Measurements from ENCODE around the gene XYLB. TPM values are rescaled to one million over a fixed set of nuclear protein-coding genes. Genes with fewer than 3 reads are reported as not detected.

XYLB gene
- total RNA-seq, 3 donors from 2014 or later (not counting 1 experiment from before 2014, with no cell fraction given) = 1.6 to 3.7 (median 2.4) TPM

GRCh38 chr3:38379201-38379770 lies 32.7 kb downstream of the XYLB start:
- Histone ChIP-seq H3K4me3 (ENCODE audit: low read length) (no peak overlapping the region), H3K27me3 (ENCODE audit: control insufficient read depth, insufficient read depth, low read length) (no peaks in the 10 kb centered on the region), H3K9me3 (ENCODE audit: control insufficient read depth, insufficient read depth, low read length) (peaks cover 5% of the 10 kb centered on the region), H3K4me1 (ENCODE audit: control insufficient read depth, insufficient read depth, low read length) (peaks cover 13% of the 10 kb centered on the region), H3K36me3 (ENCODE audit: control insufficient read depth, insufficient read depth, low read length) (no peaks in the 10 kb centered on the region), H3K27ac (ENCODE audit: low read length) (no peak overlapping the region)
- DNase-seq (no peak), ATAC-seq (no peak)
- Mint-ChIP-seq H3K27ac (no peak overlapping the region), H3K4me1 (peaks cover 12 to 19% of the 10 kb centered on the region in 2 donors), H3K9me3 (no peaks in the 10 kb centered on the region), H3K36me3 (no peaks in the 10 kb centered on the region), H3K4me3 (no peak overlapping the region), H3K27me3 (ENCODE audit: low read depth in 2 of 2) (no peaks in the 10 kb centered on the region)
- TF ChIP-seq CTCF (IDR thresholded peaks at IDR 0.05) = no peak
- intact Hi-C loops (cut with micrococcal nuclease) = no loop called here
- 97% methylated on average over 7 of the region's 7 CpGs for WGBS (ENCODE audit: insufficient coverage)

- DNase-seq (no peak), ATAC-seq (no peak)
- Mint-ChIP-seq H3K4me3 (no peak overlapping the region), H3K9me3 (peaks cover 0 to 3% of the 10 kb centered on the region in 2 donors), H3K36me3 (no peaks in the 10 kb centered on the region), H3K27ac (no peak overlapping the region), H3K4me1 (no peaks in the 10 kb centered on the region), H3K27me3 (ENCODE audit: low read depth in 2 of 2) (no peaks in the 10 kb centered on the region)
- Histone ChIP-seq H3K4me3 (ENCODE audit: low read length) (no peak overlapping the region), H3K9me3 (ENCODE audit: control insufficient read depth, insufficient read depth, low read length) (peaks cover 5% of the 10 kb centered on the region), H3K27ac (ENCODE audit: low read length) (no peak overlapping the region), H3K27me3 (ENCODE audit: control insufficient read depth, insufficient read depth, low read length) (no peaks in the 10 kb centered on the region), H3K4me1 (ENCODE audit: control insufficient read depth, insufficient read depth, low read length) (no peaks in the 10 kb centered on the region), H3K36me3 (ENCODE audit: control insufficient read depth, insufficient read depth, low read length) (no peaks in the 10 kb centered on the region)
- no peak for TF ChIP-seq CTCF (IDR thresholded peaks at IDR 0.05)
- 82% methylated on average over 7 of the region's 7 CpGs for WGBS (ENCODE audit: insufficient coverage)
- intact Hi-C loops (cut with micrococcal nuclease) = no loop called here
Measured at GRCh38 chr3:38382506-38383080, 36.0 kb downstream of the XYLB start.

GRCh38 chr3:38383156-38383875 lies 36.7 kb downstream of the XYLB start:
- Mint-ChIP-seq H3K27me3 (ENCODE audit: low read depth in 2 of 2) (no peaks in the 10 kb centered on the region), H3K9me3 (peaks cover 0 to 3% of the 10 kb centered on the region in 2 donors), H3K4me1 (no peaks in the 10 kb centered on the region), H3K27ac (no peak overlapping the region), H3K36me3 (no peaks in the 10 kb centered on the region), H3K4me3 (no peak overlapping the region)
- no peak for TF ChIP-seq CTCF (IDR thresholded peaks at IDR 0.05)
- Histone ChIP-seq H3K9me3 (ENCODE audit: control insufficient read depth, insufficient read depth, low read length) (peaks cover 5% of the 10 kb centered on the region), H3K27ac (ENCODE audit: low read length) (no peak overlapping the region), H3K36me3 (ENCODE audit: control insufficient read depth, insufficient read depth, low read length) (no peaks in the 10 kb centered on the region), H3K4me1 (ENCODE audit: control insufficient read depth, insufficient read depth, low read length) (no peaks in the 10 kb centered on the region), H3K4me3 (ENCODE audit: low read length) (no peak overlapping the region), H3K27me3 (ENCODE audit: control insufficient read depth, insufficient read depth, low read length) (no peaks in the 10 kb centered on the region)
- no peak for ATAC-seq
- intact Hi-C loops (cut with micrococcal nuclease) = no loop called here
- DNase-seq = no peak
- WGBS (ENCODE audit: insufficient coverage) = 99% methylated on average over 8 of the region's 8 CpGs
